Fibroblast of skin of right quadriceps (primary cell): ENCODE results near the gene FCAR.
"Not testable (repeated sequence)": the region's sequence is repeated elsewhere in the genome, so short reads cannot be mapped to it uniquely, and the experiment has no call there.

Experiments used
- DNase-seq: peaks from one replicate; pipeline ENCODE4 v3.0.0-alpha.2; 2013

The FCAR gene

GRCh38 chr19:54873990-54874389 lies at the start of gene FCAR:
Gene FCAR, plus strand, starts transcription at chr19:54874235. Its CDS starts 55 bp downstream, at chr19:54874290.
- DNase-seq, result no peak

- DNase-seq, result not testable (repeated sequence)
Observed at GRCh38 chr19:54824416-54824815, 49.6 kb upstream of the FCAR start.

GRCh38 chr19:54825326-54825725 lies 48.7 kb upstream of the FCAR start:
- DNase-seq, result not testable (repeated sequence)

GRCh38 chr19:54828064-54828463 lies 46.0 kb upstream of the FCAR start:
- DNase-seq, result not testable (repeated sequence)

- not testable (repeated sequence) for DNase-seq
Observed at GRCh38 chr19:54832496-54832895, 41.5 kb upstream of the FCAR start, which contains the start of gene KIR2DS4. Gene KIR2DS4, plus strand, starts transcription at chr19:54832676.

- DNase-seq, result not testable (repeated sequence)
Observed at GRCh38 chr19:54835126-54835525, 38.9 kb upstream of the FCAR start.

GRCh38 chr19:54837522-54837921 lies 36.5 kb upstream of the FCAR start:
- DNase-seq, result not testable (repeated sequence)

GRCh38 chr19:54843171-54843570 lies 30.9 kb upstream of the FCAR start:
- DNase-seq, result not testable (repeated sequence)

- DNase-seq, result not testable (repeated sequence)
Observed at GRCh38 chr19:54850061-54850640, 23.9 kb upstream of the FCAR start, which contains the start of gene KIR3DL2. Gene KIR3DL2, plus strand, starts transcription at chr19:54850443. Its CDS starts 33 bp downstream, at chr19:54850476.

- DNase-seq, result no peak
Observed at GRCh38 chr19:54850930-54851329, 23.1 kb upstream of the FCAR start.

GRCh38 chr19:54851353-54851752 lies 22.7 kb upstream of the FCAR start:
- DNase-seq, result no peak

- DNase-seq, result not testable (repeated sequence)
Observed at GRCh38 chr19:54855241-54855640, 18.8 kb upstream of the FCAR start.

GRCh38 chr19:54858476-54858875 lies 15.6 kb upstream of the FCAR start:
- not testable (repeated sequence) for DNase-seq

- DNase-seq, result not testable (repeated sequence)
Observed at GRCh38 chr19:54859421-54859820, 14.6 kb upstream of the FCAR start.

GRCh38 chr19:54863459-54863858 lies 10.6 kb upstream of the FCAR start:
- DNase-seq, result not testable (repeated sequence)

GRCh38 chr19:54871696-54872095 lies 2.3 kb upstream of the FCAR start:
- DNase-seq, result no peak

- no peak for DNase-seq
Observed at GRCh38 chr19:54875506-54875905, 1.5 kb downstream of the FCAR start.

GRCh38 chr19:54877471-54877870 lies 3.4 kb downstream of the FCAR start:
- no peak for DNase-seq

- no peak for DNase-seq
Observed at GRCh38 chr19:54881884-54882283, 7.8 kb downstream of the FCAR start.

GRCh38 chr19:54882758-54883157 lies 8.7 kb downstream of the FCAR start:
- DNase-seq, result no peak

- no peak for DNase-seq
Observed at GRCh38 chr19:54883228-54883627, 9.2 kb downstream of the FCAR start.

- no peak for DNase-seq
Observed at GRCh38 chr19:54888239-54888638, 14.2 kb downstream of the FCAR start.

- no peak for DNase-seq
Observed at GRCh38 chr19:54889566-54889965, 15.5 kb downstream of the FCAR start.

- DNase-seq, result no peak
Observed at GRCh38 chr19:54893406-54893805, 19.4 kb downstream of the FCAR start.

GRCh38 chr19:54894106-54894505 lies 20.1 kb downstream of the FCAR start:
- not testable (repeated sequence) for DNase-seq
